HTERT RPE-1 (cell line): Measurements from ENCODE around the gene ATG2B.

Experiments
- in situ Hi-C: fragments of 300-500 bp; cut with MboI; formaldehyde crosslinking; loops from 4 replicates; pipeline ENCODE4 v1.14.3; 2020; ENCODE audit warnings: low sequenced_read_pairs

Gene ATG2B, protein sequence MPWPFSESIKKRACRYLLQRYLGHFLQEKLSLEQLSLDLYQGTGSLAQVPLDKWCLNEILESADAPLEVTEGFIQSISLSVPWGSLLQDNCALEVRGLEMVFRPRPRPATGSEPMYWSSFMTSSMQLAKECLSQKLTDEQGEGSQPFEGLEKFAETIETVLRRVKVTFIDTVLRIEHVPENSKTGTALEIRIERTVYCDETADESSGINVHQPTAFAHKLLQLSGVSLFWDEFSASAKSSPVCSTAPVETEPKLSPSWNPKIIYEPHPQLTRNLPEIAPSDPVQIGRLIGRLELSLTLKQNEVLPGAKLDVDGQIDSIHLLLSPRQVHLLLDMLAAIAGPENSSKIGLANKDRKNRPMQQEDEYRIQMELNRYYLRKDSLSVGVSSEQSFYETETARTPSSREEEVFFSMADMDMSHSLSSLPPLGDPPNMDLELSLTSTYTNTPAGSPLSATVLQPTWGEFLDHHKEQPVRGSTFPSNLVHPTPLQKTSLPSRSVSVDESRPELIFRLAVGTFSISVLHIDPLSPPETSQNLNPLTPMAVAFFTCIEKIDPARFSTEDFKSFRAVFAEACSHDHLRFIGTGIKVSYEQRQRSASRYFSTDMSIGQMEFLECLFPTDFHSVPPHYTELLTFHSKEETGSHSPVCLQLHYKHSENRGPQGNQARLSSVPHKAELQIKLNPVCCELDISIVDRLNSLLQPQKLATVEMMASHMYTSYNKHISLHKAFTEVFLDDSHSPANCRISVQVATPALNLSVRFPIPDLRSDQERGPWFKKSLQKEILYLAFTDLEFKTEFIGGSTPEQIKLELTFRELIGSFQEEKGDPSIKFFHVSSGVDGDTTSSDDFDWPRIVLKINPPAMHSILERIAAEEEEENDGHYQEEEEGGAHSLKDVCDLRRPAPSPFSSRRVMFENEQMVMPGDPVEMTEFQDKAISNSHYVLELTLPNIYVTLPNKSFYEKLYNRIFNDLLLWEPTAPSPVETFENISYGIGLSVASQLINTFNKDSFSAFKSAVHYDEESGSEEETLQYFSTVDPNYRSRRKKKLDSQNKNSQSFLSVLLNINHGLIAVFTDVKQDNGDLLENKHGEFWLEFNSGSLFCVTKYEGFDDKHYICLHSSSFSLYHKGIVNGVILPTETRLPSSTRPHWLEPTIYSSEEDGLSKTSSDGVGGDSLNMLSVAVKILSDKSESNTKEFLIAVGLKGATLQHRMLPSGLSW (N-terminal part only)

DNA sequence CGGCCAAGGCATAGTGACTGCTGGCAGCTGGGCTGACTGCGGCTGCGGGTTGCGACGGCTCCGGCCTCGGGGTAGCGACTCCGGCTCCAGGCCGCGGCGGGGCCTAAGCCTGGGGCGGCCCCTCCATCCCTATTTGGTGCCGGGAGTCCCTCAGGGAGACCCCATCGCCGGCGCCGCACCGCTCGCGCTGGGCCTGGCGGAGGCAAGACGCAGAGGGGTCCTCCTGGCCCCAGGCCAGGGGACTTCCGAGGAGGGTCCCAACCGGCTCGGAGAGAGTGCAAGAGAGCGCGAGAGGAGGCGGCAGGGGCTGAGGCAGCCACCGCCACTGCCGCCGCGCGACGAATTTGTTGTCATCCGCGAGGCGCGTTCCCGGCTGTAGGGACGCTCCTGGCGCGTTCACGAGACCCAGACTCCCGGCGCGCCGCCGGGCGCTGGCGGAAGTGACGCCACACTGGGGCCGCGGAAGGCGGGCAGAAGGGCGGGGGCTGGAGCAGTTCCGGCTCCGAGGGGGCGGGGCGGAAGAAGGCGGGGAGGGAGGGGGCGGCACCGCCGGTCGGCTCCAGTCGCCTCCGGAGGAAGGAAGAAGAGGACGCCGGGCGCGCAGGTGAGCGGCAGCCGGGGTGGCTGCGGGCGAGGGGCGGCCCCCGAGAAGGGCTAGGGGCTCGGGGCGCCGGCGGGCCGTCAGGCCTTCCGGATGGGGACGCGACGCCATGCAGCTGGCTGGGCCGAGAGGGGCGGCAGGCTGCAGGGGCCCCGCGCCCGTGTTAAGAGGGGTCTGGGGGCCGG, at the start of gene ATG2B, which contains the start of gene GSKIP:
ATG2B (minus strand) TSS at position 377 of the 786 bp plus-strand sequence; CDS start at position 12, 365 bp downstream.
GSKIP (plus strand) TSS at position 562 of the 786 bp plus-strand sequence. CDS start 18,722 bp downstream, outside the sequence.
- in situ Hi-C loops, result no loop called here

DNA sequence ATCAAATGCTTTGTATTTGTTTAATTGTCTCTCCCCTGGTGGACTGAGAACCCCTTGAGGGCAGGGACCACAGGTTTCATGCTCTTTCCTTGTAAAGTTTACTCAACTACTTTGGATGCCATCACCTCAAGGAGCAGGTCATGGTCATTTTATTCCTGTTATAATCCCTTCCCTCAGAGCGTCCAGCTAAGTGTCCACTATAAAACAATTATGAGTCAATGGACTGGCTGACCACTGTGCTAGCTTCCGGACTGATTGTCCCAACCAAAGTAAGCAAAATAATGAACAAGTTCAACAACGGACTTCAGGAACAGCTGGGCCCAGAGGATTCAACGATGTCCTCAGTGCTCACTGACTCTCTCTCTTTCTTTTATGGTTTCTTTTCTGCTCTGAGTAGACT, 47.0 kb upstream of the ATG2B start:
- in situ Hi-C loops, result no loop called here

DNA sequence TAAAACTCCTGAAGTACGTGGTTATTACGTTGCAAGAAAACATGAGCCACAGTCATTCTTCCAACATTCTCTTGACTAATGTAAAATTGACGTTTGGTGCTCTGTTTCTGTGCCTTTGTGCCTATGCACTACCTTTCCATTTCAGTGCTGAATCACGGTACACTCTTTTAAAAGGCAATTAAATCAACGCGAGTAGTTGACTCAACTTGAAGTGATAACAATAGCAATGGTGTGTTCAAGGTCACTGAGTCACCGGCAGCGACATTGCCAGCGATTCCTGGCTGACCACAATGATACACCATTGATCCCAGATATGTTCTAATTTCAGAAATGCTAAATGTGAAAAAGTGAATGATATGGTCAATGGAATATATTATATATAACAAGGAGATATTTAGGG, 46.6 kb upstream of the ATG2B start:
- in situ Hi-C loops, result no loop called here

DNA sequence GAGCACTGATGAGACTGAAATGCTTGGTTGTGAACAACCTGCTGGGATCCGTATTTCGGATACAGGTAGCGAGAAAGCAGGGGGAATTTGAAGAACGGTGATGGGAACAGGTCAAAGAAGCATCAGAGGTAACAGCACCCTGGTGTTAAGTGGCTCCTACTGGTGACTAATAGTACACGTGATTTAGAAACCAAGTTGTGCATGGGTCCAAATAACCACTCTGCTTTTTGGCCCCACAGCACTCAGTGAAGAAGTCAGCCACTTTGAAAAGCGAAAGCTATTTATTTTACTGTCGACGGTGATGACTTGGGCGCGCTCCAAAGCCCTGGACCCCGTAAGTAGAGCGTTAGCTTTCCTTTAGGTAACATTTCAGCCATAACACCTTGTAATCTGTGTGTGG, 45.5 kb upstream of the ATG2B start:
- in situ Hi-C loops, result no loop called here

DNA sequence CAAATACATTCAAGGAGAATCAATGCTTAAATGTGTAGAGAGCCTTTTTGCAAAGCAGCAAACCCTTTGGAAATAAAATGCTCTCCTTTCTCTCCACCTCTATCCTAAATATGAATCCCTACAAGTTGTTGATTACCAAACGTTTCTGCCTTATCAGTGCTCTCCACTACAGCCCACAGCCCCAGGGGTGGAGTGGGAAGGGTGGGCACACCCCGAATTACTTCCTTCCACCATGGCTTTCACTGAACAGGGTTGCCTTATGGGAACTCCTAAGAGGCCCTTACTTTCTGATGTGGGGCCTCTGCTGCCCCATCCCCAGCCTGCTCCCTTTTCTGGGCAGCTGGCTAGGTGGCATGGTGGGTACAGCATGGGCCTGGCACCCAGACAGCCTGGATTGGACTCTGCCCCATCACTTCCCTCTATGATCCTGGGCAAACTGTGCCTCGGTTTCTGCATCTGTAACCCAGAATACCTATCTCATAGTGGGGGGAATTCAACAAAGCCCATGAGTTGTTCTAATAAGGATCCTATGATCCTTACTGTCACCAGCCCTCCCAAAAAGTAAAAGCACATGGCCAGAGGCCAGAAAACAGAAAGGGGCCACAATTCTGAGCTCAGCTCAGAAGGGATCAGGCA, 44.9 kb upstream of the ATG2B start:
- in situ Hi-C loops, result no loop called here

DNA sequence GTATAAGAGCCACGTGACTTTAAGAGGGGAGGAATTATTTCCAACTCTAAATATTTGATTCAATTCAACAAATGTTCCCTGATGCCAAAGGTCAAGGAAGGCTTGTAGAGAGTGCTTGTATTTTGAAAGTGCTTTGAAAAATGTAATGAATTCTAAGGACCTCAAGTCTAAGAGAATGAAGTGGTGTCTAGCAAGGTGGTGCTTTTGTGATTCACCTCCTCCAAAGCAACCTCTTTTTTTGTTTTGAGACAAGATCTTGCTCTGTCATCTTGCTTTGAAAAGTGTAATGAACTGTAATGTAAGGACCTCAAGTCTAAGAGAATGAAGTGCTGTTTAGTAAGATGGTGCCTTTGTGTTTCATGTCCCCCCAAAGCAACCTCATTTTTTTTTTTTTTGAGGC, 42.5 kb upstream of the ATG2B start:
- in situ Hi-C loops, result no loop called here

DNA sequence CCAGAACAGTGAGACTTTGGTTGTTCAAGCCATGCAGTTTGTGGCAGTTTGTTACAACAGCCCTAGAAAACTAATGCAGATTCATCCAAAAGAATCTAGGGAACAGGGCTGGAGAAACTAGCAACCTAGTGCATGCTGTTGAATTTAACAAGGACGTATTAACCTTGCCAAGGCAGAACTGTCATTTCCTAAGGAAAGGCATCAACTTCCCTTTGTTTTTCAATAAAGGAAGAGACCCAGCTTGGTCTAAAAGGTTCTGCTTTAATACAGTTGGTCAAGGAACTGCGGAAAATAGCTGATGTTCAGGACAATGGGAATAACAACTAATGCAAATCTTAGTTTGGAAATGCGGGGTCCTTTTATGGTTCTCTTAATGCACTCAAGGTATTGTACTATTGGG, 40.3 kb upstream of the ATG2B start:
- in situ Hi-C loops, result no loop called here

DNA sequence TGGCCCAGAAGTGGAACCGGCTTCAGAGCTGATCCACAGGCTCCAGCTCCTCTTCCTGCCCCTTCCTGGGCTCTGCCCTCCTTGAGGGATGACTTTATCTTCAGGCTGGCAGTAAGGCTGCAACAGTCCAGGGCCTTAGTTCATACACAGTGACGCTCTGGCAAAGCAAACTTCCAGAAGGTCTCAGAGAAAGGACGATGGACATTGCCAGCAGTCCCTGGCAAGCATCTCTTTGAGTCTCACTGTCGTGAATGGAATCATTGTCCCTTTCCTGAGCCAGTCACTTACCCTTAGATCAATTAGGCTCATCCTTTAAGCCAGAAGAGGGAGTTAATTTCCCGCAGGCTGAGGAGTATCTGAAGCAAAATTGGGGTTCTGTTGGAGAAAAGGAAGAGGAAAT, 37.4 kb upstream of the ATG2B start:
- in situ Hi-C loops, result no loop called here

DNA sequence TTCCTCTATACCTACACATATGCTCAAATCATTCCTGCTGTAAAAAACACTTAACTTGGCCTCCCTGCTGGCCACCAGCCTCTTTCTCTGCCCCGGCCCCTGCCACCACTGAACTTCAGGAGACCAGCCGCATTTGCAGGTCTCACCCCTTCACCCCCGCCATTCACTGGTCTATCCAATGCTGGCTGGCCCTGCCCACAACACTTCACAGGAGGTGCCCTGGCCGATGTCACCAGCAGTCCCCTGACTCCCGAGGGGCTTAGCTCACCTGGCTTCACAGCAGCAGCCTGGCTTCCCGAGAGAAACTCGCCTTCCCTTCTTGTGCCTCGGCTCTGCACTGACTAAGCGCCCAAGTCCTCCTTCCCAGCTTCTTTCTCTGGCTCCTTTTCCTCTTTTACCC, 36.3 kb upstream of the ATG2B start:
- in situ Hi-C loops, result no loop called here

DNA sequence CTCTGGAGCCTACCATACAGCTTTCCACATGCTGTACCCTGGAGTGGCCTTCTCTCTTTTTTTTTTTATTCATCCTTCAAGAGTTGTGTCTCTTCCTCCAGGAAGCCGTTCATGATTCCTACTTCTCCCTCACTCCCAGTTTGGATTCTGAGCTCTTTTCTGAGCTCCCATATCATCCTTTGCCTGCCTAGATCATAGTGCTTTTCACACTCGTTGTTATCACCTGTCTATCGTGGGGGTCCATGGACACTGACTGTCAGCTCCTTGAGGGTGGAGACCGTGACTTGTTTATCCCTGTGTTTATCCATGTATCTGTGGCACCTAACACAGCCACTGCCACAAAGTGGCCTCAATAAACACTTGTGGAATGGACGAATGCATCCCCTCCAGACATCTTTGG, 35.8 kb upstream of the ATG2B start:
- in situ Hi-C loops, result no loop called here

DNA sequence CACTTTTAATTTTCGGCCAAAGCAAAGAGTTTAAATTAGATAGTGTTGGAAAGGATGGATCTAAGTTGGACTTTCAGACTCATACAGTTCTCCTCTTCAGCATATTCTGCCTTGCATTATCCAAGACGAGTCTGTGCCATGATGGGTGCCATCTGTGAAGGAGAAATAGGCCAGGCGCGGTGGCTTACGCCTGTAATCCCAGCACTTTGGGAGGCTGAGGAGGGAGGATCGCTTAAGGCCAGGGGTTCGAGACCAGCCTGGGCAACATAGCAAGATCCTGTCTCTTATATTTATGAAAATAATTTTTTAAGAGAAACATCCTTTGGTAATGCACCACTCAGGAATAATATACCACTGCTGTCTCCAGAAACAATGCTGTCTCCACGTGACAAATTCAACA, 35.3 kb upstream of the ATG2B start:
- in situ Hi-C loops, result no loop called here

DNA sequence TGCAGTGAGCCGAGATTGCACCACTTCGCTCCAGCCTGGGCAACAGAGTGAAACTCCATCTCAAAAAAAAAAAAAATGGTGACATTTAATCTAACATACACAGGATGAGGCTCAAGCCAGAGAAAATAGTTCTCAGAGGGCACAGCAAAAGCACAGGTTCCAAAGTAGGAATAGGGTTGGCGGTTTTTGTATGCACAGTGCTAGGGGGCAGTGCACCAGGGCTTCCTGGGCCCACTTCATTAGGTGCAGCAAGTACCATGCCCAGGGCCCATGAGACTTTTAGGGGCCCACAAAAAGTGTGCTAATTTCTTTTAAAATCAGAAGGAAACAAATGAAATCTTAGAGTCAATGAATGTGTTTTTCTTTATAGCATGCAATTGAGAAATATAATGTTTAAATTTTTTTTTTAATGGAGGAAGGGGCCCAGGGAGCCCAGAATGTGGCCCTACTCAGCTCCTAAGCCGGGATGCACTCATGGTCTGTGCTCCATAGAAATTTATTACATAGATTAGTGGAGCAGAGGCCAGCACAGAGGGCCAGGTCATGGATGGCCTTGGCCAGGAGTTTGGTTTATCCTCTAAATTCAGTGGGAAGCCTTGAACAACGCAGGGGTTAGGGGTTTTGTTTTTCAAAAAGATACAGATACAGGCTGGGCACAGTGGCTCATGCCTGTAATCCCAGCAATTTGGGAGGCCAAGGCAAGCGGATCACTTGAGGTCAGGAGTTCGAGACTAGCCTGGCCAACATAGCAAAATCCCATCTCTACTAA, 31.1 kb upstream of the ATG2B start:
- in situ Hi-C loops, result no loop called here

DNA sequence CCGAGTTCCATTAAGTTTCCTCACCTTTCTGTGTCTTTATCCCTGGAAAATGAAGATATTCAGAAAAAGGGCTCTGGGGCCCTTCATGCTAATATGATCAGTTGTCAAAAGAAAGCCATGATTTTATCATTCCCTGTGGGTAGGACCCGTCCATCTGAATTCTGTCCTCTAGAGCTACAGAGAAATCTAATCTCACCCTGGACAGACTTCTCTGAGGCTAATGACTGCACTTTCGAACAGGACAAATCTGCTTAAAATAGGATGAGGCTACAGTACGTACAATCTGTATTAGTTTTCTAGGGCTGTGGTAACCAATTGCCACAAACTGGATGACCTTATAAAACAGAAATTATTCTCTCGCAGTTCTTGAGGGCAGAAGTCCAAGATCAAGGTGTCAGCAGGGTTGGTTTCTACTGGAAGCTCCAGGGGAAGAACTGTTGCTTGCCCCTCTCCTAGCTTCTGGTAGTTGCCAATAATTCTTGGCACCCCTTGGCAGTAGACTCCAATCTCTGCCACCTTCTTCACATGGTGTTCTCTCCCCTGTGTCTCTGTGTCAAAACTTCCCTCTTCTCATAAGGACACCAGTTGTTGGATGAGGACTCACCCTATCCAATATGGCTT, 30.0 kb upstream of the ATG2B start:
- in situ Hi-C loops, result no loop called here

DNA sequence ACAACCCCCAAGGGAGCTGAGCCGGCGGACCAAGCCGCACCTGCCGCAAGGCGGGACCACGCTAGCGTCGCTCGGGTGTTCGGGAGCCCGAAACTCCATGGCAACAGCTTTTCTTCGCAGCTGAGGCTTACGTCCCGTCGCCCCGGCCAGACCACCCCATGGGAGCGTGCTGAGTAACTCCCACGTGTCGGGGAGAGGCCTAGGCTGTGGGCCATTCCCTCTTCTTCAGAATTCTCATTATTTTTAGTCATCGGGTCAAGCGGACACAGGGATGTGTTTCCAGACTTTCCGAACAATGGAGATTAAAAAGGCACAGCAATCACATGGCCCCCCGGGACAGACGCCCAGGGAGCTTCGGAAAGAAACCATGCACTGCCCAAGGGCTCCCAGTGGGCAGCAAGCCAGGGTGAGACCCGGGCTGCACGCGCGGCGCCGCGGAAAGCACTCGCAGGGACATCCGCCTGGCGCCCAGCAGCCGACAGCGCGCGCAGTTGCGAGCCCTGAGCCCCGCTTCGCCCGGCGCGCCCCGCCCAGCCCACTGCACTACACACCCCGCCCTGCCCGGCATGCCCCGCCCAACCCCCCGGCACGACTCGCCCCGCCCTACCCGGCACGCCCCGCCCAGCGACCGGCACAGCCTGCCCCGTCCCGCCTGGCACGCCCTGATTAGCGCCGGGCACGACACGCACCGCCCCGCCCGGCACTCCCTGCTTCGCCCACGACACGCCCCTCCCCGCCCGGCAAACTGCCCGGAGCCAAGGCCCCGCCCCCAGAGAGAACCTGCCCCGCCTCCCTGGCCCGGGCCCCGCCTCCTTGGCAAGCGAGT, 28.4 kb upstream of the ATG2B start:
- in situ Hi-C loops, result no loop called here

DNA sequence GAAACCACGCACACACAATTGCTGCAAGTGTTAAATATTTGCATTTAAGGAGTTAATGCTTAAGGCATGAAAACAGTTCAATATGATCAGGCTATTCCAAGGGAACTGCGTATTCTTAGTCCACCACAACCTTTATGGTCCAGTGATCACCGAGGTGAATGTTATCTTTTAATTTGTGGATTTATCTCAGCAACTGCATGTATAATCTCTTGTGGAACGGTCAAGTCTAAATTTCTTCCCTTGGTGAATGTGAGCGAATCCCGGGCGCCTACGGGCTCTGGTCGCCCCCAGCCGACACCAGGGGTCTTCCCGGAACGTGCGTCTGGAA, 27.8 kb upstream of the ATG2B start:
- in situ Hi-C loops, result no loop called here

DNA sequence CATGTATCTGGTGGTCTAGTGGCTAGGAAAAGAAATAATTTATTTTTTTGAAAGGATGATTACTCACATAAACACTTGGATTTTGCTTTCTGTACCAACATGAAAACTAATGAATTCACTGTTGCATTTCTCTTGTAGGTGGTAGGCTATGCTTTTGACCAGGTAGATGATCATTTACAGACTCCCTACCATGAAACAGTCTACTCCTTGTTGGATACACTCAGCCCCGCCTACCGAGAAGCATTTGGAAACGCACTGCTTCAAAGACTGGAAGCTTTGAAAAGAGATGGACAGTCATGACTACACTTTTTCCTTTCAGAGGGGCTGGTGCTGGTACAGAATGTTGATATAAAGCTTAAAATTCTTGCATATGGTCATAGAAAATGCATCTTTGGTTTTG, 22.2 kb upstream of the ATG2B start:
- in situ Hi-C loops, result no loop called here

DNA sequence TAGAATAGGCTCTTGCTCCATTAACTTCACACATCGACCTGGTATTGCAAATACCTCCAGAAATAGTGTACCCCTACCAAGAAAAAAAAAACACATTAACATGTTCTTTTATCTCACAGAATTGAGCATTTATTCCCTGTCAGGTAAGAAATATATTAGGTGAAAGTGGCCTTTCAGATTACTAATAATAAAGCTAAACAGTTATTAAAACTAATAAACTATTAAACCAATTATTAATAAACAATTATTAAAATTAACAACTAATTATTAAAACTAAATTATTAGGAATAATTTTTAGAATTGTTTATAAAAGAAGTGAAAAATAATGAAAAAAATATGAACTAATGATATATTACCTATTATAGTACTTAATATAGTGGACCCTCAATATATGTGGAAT, 21.6 kb upstream of the ATG2B start:
- in situ Hi-C loops, result no loop called here

DNA sequence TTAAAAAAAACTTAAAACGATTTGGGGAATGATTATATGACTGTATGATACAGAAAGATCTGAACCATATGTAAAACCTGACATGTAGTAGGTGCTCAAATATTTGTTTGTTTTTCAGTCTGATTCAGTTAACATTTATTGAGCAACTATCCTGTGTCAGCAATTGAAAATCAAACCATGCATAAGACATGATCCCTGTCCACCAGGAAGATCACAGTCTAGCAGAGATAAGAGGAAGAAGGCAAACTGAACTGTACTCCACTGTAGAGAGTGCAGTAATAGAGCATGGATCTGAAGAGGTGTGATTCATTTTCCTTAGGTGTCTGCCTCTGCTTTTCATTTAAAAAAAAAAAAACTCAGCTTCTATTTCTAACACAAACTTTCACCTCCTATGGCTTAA, 20.9 kb upstream of the ATG2B start:
- in situ Hi-C loops, result no loop called here
